ENCODE measurements around the gene FBXL3.
"Not testable (repeated sequence)": the region's sequence is repeated elsewhere in the genome, so short reads cannot be mapped to it uniquely, and the experiment has no call there.

The FBXL3 gene

DNA sequence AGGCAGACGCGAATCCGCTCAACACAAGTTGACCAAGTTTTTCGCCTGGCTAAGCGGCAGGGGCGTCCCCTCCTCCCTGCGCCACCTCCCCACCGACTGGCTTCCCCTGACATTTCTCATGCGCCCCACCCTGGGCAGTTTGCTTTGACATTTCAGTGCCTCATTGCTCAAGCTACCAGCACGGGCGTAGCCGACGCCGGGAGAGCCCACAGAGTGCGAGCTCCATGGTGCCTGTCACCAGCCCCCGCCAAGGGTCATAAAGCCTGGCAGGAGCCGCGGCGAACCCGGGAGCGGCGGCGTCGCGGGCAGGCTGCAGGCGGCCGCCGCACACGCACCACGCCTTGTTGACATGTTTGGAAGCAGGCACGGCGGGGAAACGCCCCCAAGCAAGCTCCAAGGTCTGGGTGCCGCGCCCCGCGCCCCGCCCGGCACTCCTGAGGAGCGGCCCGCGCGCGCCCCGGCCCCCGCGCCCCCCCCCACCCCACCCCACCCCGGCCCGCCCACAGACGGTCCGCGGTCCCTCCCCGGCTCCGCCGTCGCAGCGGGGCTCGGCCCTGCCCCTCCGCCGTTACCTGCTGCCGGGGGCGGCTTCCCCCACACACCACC, 601 bp downstream of the FBXL3 start:
- peak; percentile 77 for DNase-seq

DNA sequence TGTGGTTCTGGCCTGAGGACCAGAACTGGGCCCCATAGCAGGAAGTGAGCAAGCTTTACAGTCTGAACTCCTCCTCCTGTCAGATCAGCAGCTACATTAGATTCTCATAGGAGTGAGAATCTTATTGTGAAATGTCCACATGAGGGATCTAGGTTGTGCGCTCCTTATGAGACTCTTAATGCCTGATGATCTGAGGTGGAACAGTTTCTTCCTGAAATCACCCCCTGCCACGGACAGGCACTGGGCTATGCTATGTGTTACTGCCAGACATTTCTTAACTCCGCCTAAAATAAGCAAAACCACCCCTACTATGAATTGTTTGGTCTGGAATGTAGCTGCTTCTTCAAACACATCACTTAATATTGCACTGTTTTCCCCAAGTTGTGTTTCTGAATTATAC, 4.6 kb downstream of the FBXL3 start:
- DNase-seq = no peak

DNA sequence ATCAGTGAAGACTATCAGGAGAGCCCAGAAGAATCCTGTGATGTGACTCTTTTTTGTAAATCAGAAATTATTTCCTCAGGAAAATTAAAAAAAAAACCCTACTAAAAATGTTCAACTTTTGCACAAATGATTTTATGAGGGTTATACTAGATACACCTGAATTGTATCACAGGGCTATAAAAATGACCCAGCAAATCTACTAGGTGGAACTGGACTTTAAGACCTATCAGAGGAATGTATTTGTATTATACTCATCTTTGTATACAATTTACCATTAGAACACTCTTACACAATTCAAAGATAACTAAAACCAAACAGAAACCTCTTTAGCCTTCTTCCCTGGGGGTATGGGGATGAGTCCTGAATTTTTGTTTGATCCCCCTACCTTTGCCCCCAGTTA, 7.2 kb downstream of the FBXL3 start:
- no peak for DNase-seq

DNA sequence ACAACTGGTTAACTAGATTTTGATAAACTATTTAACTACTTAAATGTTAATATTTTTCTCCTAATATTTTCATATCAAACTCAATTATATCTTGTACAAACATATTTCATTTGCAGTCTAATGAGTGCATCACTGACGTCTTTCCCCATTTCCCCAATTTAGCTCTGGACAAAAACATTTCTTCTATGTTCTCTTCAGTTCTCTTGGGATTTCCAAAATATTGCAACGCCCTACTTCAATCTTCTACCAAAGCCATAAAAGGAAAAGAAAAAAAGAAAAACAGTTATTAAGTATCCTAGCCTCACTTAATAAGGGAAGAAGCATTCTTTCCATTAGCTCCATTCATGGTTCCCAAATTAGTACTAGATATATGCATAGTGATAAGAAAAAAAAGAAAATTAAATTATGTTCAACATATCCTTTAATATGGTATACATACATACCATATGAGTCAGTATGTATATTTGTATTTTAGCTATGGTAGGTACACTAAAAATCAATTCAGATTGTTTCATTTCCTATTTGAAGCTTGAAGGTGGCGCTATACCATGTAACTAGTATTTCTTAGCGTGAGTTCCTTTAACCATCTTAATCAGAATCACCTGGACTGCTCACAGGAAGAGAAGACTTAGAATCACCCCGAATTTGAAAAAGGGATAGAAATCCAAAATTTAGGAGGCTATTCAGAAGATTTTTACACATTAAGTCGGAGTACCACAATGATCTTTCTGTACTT, 9.9 kb downstream of the FBXL3 start:
- no peak for DNase-seq

DNA sequence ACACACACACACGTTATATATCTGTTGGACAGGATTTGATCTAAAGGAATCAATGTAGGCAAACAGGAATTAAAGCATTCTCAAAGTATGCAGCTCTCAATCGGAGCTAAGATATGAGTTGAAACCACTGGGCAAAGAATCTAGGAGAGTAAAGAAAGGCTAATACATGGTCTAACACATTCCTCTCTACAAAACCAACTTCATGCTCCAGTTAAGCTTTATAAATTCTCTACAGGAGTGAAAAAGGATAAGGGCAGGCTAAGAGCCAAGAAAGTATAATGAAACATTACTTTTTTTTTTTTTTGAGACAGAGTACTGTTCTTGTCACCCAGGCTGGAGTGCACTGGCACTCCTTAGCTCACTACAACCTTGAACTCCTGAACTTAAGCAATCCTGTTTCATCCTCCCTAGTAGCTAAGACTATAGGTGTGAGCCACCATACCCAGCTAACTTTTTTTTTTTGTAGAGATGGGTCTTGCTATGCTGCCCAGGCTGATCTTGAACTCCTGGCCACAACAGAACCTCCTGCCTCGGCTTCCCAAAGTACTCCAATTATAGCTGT, 10.6 kb downstream of the FBXL3 start:
- DNase-seq = no peak

DNA sequence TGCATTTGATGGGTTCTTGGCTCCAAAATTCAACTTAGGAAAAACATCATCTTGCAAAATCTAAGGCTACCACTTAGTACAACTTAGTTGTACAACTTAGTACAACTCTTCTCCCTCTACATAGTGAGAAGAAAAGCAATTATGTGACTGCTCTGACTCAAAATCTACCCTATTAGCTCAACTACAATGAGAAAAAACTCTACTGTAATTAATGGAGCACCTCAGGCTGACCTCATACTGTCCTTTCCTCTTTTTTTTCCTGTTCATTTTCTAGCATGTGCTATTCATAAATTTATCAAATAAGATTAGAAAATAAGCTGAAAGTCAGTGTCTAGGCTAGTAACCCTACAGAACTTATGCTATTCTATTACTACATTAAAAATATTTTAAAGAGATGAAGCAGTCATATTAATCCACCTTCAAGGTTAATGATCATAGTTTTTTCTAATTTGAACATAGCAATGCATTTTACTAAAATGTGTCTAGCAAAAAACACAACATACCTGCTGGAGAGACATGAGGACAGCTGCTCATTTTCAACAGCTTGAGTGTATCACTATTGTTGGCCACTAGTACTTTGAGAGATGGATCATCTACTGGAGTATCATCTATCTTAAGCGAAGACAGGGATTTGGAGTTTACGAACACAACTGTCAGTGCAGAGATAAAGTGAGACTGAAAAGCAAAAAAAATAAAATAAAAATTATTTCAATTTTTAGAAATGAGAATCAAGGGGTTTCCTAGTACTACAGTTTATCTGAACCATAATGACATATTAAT, 11.9 kb downstream of the FBXL3 start:
- no peak for DNase-seq

DNA sequence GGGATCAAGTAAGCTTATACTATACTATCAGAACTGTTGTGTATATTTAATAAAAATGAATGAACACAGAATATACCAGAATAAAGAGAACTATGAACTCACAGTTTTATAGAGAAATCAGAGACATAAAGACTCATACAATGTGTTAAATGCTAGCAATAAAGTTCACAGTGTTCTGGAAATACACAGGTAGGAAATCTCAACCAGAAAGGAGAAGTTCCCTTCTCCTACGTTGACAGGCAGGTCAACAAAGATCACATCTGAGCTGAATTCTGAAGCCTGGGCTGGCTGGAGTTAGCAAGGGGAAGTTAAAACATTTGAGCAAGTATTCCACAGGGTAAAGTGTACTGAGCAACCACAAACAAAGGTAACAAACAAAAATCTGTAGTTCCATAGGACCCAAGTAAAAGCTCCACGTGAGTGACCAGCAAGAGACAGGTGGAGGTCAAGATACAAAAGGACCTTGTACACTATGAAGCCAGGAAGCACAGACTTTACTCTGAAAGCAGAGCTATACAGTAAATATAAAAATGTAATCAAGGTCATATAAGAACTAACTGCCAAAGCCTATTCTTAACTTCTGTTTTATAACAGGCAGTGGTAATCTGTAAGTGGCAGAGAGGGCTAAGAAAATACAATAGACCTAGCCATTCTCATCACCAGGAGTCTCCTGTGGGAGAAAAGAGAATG, 13.0 kb downstream of the FBXL3 start:
- DNase-seq = no peak

DNA sequence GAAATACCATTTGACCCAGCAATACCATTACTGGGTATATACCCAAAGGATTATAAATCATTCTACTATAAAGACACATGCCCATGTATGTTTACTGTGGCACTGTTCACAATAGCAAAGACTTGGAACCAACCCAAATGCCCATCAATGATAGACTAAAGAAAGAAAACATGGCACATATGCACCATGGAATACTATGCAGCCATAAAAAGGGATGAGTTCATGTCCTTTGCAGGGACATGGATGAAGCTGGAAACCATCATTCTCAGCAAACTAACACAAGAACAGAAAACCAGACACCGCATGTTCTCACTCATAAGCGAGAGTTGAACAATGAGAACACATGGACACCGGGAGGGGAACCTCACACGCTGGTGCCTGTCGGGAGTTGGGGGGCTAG, 17.2 kb downstream of the FBXL3 start:
- DNase-seq = not testable (repeated sequence)

DNA sequence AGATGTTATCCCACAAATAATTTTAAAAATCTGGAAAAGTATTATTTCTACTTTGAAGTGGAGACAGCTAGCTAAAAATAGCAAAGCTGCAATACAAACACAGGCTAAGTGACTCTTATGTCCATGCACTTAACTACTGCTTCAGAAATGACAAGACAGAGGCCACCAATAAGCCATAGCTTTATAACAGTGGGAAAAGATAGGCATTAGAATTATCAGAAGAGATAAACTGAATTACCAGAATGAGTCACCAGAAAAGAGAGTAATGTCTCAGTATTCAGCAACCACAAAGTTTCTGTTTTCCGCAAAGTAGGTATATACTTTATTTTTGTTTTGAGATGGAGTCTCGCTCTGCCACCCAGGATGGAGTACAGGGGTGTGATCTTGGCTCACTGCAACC, 17.9 kb downstream of the FBXL3 start:
- DNase-seq = no peak

DNA sequence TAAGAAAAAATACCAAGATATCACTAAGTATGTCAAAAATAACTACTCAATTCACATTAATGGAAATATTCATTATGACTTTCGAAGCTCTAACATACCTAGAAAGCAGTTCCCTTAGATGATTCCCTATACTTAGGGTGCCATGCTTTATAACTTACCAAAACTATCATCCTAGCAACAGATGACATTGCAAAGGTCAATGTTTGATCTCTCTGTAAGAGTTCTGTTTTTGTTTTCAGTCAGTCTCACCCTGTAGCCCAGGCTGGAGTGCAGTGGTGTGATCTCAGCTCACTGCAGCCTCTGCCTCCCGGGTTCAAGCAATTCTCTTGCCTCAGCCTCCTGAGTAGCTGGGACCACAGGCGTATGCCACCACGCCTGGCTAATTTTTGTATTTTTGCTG, 18.6 kb downstream of the FBXL3 start:
- DNase-seq = not testable (repeated sequence)

DNA sequence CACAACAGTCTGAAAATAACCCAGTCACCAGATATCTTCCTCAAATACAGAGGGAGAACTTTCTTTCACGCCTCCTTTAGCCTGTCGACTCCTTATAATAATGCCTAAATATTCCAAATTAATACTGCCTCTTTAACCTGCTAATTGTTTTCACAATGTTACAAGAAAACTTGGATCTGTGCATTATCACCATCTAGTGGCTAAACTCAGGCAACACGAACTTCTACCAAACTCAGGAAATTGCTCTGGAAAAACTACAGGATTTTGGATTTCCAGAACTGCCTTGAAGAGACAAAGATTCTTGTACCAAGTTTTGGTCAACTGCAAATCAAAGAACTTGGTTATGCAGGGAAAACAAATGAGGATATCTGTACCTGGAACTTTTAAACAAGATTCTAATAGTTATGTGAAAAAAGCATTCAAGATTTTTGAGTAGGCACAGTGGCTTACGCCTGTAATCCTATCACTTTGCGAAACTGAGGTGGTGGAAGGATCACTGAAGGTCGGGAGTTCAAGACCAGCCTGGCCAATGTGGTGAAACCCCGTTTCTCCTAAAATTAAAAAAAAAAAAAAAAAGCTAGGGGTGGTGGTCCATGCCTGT, 24.3 kb downstream of the FBXL3 start:
- no peak for DNase-seq

DNA sequence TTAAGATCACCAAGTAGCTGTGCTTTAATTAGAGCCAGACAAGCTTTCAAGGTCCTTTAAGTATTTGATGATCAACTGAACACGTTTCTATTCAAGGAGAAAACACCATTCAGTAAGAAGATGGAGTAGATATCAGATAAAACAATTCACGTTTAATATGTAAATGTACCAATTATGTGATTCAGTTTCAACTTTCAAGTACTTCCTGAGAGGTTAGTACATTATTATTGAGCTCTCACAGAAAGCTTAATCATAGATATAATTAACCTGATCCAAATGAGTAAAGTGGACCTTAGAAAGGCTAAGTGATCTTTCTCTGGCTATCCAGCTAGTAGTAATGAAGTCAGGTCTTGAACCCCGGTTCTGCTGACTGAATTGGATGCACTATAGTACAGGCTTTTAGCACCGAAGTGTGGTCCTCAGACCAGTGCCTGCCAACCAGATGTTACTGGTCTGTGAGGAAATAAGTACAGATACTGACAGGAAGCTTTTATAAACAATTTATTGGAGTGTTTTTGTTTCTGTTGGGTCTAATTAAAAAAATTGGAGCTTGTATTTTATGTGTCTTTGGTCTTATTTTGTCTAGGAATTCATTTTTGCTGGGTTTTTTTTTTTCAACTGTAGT, 24.9 kb downstream of the FBXL3 start:
- no peak for DNase-seq

DNA sequence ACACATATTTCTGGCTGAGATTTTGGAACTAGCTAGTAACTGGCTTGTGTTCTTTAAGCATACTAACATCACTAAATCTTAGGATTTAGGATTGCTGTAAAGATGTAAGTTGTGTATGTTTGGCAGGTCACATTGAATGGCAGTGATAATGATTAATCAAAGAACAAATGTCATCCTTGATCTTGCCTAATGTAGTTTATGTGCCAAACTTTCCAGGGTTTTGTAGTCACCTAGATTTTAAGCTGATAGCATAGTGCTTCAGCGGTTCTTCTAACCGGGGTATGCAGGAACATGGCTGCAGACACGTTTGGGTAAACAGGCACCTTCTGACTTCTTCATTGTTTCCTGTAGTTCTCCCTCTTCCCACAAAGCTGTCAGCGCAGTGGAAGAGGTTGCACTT, 25.4 kb downstream of the FBXL3 start:
- no peak for DNase-seq

DNA sequence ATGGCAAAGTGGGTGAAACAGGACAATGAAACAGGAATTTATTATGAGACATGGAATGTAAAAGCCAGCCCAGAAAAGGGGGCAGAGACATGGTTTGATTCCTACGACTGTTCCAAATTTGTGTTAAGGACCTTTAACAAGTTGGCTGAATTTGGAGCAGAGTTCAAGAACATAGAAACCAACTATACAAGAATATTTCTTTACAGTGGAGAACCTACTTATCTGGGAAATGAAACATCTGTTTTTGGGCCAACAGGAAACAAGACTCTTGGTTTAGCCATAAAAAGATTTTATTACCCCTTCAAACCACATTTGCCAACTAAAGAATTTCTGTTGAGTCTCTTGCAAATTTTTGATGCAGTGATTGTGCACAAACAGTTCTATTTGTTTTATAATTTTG, 26.5 kb downstream of the FBXL3 start:
- DNase-seq = no peak

DNA sequence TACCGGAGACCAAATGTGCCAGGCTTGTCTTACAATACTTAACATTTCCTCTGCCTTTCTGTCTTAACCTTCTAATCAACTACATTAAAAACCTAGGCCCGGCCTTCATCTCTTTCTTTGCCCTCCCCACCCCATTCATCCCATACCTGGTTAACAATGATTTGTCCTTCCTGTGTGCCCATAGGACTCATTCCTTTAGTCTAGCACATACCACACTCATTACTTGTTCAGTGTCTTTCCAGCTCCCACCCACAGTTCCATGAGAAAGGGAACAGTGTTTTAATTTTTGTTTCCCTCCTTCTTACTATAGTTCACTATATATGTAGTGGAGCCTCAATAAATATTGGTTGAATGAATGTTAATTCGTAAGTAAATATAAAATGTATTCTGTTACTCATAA, 32.7 kb downstream of the FBXL3 start:
- DNase-seq = no peak

DNA sequence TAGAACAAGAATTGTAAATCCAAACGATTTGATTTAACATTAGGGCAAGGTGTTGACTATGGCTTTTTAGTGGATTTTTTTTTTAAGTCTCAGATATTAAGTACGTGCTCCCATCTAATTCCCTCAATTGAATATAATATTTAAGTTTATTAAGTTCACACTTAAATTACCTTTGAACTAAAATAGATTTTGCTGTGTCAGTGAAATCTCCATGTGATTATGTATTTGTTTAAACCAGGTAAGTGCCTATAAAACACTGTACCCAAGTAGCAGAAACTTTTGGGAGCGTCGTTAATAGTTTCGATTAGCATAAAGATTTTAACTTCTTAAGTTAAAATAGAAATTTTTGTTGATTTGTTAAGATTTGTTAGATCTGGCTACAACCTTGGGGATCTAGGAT, 33.5 kb downstream of the FBXL3 start:
- no peak for DNase-seq

DNA sequence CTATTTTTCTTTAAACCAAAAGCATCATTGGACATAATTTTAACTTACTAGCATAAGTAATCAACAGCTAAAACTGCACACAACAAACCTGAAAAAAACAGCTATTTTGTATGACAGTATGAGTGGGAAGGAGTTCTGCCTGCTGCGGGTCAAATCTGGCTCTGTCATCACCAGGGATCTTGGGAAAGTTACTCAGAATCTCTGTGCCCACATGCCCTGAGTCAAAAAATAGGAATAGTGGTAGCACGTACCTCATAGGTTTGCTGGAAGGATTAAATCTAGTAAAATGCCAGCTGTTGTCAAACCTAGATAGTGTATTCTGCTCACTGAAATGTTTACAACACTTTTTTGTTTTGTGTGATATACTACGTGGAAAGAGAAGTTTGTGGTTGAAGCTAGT, 33.9 kb downstream of the FBXL3 start:
- no peak for DNase-seq

DNA sequence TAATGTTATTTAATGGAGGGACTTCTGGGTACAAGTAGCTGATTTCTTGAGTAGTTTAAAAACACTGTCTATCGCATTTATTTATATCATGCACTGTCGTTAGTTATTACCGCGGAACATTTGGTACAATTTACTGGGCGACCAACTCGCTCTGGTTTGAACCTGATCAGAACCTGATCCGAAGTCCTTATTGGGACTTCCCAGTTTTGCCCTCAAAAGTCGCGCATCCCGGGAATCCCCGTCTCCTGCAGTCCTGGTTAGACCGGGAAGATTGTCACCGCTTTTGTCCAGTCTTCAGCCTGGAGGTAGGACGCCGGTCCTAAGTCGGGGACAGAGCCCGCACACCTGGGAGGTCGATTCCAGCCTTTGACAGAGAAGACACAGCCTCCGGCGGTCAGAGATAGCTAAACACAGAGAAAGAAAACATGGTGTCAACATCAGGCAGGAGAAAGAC, 34.4 kb downstream of the FBXL3 start:
- DNase-seq = no peak

DNA sequence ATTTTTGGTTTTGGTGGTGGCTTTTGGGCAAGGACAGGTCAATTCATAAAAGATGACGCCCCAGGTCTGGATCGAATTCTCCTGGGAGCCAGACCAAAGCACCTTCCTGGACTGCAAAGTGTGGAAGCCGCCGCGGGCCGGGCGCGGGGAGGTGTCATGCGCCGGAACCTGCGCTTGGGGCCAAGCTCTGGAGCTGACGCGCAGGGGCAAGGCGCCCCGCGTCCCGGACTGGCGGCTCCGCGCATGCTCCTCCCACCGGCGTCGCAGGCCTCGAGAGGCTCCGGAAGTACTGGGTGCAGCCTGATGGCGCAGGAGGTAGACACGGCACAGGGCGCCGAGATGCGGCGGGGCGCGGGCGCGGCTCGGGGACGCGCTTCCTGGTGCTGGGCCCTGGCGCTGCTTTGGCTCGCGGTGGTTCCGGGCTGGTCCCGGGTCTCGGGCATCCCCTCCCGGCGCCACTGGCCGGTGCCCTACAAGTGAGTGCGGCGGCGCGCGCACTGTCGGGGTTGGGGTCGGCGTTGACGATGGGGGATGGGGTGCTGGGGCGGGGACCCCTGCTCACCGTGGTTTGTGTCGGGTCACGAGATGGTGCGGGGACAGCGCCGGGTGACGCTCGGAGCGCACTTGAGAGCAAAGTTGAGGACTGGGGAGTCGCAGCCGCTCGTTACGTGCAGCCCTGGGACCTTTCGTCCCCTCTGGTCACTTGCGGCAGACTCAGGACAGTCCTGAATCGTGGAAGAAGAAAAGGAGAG, 35.0 kb downstream of the FBXL3 start, which contains the start of gene CLN5:
TSS of gene CLN5 (plus strand) at position 286 of the 752 bp plus-strand sequence. CDS start at position 304, 18 bp downstream.
- DNase-seq = peak; percentile 94

DNA sequence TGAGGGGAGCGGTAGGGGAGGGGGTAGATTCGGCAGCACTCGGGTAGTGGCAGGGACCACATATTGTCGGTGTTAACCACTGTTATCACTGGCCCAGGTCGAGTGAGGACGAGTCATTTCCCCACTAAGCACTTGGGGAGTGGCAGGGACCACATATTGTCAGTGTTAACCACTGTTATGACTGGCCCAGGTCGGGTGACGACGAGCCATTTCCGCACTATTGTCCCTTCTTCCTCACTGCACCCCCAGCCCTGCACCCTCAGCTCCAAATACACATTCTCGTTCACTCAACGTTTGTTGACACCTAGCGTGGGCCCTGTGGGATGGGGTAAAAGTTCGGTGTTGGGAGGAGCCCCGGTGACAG, 35.5 kb downstream of the FBXL3 start:
- DNase-seq = peak; percentile 65

DNA sequence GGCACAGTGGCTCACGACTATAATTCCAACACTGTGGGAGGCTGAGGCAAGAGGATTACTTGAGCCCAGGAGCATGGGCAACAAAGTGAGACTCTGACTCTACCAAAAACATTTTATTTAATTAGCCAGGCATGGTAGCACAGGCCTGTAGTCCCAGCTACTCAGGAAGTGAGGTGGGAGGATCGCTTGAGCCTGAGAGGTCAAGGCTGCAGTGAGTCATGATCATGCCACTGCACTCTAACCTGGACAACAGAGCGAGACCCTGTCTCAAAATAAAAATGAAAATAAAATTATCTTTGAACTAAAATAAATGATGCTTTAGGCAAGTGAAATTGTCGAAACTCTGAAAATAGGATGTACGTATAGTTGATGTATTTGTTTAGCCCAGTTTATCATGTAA, 43.3 kb downstream of the FBXL3 start:
- no peak for DNase-seq

All from activated CD4-positive, alpha-beta T cell treated with anti-CD3 and anti-CD28 coated beads, Interleukin-2, amount 50 U/mL, for 1 hour (primary cell).